ENCODE data around the gene CLDN7.
A peak's percentile ranks its signal among the peaks of the same experiment; 100 is the strongest.

Gene CLDN7

GRCh38 chr17:7219812-7220592 is 42.3 kb downstream of the CLDN7 start, which contains the start of the genes ACADVL and DLG4:
Gene ACADVL, plus strand, starts transcription at chr17:7219938. Its CDS starts 47 bp downstream, at chr17:7219985.
Gene DLG4, minus strand, starts transcription at chr17:7219836.
- peak; percentile 88 for DNase-seq (ENCODE audit: low spot score)

GRCh38 chr17:7219229-7219811 is 43.0 kb downstream of the CLDN7 start:
- no peak for DNase-seq (ENCODE audit: low spot score)

- DNase-seq (ENCODE audit: low spot score): no peak
Observed at GRCh38 chr17:7218758-7219157, 43.5 kb downstream of the CLDN7 start.

GRCh38 chr17:7218166-7218565 is 44.1 kb downstream of the CLDN7 start:
- DNase-seq (ENCODE audit: low spot score): peak; percentile 37

- DNase-seq (ENCODE audit: low spot score): peak; percentile 87
Observed at GRCh38 chr17:7217113-7217987, 44.9 kb downstream of the CLDN7 start.

GRCh38 chr17:7216242-7217112 is 45.8 kb downstream of the CLDN7 start:
- no peak for DNase-seq (ENCODE audit: low spot score)

- DNase-seq (ENCODE audit: low spot score): no peak
Observed at GRCh38 chr17:7215652-7216180, 46.6 kb downstream of the CLDN7 start.

- DNase-seq (ENCODE audit: low spot score): no peak
Observed at GRCh38 chr17:7215136-7215638, 47.1 kb downstream of the CLDN7 start.

GRCh38 chr17:7214300-7215135 is 47.8 kb downstream of the CLDN7 start:
- peak; percentile 99 for DNase-seq (ENCODE audit: low spot score)

GRCh38 chr17:7213895-7214299 is 48.4 kb downstream of the CLDN7 start:
- peak; percentile 88 for DNase-seq (ENCODE audit: low spot score)

GRCh38 chr17:7211491-7212273 is 50.6 kb downstream of the CLDN7 start:
- DNase-seq (ENCODE audit: low spot score): no peak

Data from cerebellar cortex (tissue), 1 donor.